ENCODE results near the gene KIRREL3.

Gene KIRREL3

DNA sequence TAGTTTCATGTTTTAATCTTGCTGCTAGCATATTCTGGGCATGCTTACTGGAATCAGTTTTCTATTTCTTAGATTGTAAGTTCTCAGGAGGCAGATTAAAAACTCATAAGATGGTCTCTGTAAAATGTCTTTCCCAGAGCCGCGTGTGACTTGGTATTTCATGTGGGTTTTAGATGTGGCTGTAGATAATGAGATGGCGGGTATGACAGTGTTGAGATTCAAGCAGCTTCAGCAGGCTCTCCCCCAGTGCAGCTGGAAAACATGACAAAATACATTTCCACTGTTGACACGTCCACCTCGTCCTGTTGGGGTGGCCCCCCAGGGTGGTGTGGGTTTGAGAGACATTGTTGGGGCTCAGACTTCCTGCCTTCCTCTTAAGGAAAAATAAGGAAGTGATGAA lies 106.8 kb downstream of the KIRREL3 start:
- TF ChIP-seq, protein P1, sequence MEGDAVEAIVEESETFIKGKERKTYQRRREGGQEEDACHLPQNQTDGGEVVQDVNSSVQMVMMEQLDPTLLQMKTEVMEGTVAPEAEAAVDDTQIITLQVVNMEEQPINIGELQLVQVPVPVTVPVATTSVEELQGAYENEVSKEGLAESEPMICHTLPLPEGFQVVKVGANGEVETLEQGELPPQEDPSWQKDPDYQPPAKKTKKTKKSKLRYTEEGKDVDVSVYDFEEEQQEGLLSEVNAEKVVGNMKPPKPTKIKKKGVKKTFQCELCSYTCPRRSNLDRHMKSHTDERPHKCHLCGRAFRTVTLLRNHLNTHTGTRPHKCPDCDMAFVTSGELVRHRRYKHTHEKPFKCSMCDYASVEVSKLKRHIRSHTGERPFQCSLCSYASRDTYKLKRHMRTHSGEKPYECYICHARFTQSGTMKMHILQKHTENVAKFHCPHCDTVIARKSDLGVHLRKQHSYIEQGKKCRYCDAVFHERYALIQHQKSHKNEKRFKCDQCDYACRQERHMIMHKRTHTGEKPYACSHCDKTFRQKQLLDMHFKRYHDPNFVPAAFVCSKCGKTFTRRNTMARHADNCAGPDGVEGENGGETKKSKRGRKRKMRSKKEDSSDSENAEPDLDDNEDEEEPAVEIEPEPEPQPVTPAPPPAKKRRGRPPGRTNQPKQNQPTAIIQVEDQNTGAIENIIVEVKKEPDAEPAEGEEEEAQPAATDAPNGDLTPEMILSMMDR (conservative IDR thresholded peaks at IDR 0.05): no peak
- TF ChIP-seq ZFX (IDR thresholded peaks at IDR 0.05): no peak
- H3K27ac ChIP-seq: no peak overlapping the region

DNA sequence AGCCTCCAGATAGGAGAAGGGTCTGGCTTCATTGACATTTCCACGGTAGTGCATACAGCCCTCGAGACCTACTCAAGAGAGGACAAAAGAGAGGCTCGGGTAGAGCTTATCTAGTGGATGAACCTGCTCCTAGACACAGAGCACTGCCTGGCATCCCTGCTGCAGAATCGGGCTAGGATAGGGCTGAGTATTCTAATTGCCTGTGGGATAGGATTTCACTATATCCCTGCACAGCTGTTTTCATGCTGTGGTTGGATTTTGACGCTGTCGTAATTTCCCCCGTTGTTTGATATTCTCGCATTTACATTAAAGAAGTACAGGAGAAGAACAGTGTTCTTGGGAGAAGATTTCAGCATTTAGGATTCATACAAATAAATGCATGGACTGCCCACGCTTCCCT lies 107.8 kb downstream of the KIRREL3 start:
- TF ChIP-seq, protein P1 (conservative IDR thresholded peaks at IDR 0.05): no peak
- TF ChIP-seq ZFX (IDR thresholded peaks at IDR 0.05): no peak
- H3K27ac ChIP-seq: no peak overlapping the region

DNA sequence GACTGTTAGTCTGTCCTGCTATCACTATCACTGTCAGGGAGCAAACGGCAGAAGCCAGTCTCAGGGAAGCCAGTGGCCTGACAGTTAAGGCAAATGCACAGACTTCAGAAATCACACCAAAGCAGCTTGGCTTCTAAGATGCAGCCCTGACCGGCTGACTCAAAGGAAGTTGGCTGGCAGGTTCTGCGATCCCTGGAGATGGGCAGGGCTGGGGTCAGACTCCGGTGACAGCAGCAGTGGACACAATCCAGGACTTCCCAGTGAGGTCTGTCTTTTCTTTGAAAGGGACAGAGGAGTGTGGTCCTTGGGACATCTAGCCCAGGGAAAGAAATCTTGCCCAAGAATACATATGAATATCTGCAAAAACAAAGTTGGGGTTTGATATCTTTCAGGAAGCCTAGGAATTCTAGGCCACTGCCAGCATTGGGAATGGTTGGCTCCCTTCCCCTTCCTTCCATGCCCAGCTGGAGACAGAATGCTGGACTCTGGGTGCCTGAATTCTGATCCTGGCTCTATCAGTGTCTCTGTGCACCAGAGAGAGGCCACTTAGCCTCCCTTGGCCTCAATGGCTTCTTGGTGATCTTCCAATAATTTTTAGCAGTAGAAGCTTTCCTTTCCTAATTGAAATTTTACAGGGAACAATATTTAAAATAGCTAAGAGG lies 108.9 kb downstream of the KIRREL3 start:
- no peak overlapping the region for H3K27ac ChIP-seq
- TF ChIP-seq, protein P1 (conservative IDR thresholded peaks at IDR 0.05): no peak
- no peak for TF ChIP-seq ZFX (IDR thresholded peaks at IDR 0.05)

DNA sequence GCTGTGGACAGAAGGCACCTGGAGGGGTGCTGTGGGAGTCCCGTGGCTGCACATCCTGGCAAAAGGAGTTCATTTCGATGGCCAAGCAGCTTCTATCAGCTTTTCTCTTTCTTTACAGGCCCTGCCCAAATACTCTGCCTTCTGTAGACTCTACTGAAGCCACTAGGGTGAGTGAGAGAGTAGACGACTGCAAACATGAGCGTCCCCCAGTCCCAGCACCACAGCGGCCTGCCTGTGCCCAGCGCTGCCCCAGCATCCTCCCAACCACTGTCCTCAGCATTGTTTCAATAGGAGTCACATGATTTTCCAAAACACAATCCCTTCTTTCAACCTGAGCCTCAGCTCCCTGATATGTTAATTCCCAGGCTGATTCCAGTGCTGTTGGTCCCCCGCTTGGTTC lies 110.0 kb downstream of the KIRREL3 start:
- H3K27ac ChIP-seq: no peak overlapping the region
- TF ChIP-seq, protein P1 (conservative IDR thresholded peaks at IDR 0.05): no peak
- TF ChIP-seq ZFX (IDR thresholded peaks at IDR 0.05): no peak

DNA sequence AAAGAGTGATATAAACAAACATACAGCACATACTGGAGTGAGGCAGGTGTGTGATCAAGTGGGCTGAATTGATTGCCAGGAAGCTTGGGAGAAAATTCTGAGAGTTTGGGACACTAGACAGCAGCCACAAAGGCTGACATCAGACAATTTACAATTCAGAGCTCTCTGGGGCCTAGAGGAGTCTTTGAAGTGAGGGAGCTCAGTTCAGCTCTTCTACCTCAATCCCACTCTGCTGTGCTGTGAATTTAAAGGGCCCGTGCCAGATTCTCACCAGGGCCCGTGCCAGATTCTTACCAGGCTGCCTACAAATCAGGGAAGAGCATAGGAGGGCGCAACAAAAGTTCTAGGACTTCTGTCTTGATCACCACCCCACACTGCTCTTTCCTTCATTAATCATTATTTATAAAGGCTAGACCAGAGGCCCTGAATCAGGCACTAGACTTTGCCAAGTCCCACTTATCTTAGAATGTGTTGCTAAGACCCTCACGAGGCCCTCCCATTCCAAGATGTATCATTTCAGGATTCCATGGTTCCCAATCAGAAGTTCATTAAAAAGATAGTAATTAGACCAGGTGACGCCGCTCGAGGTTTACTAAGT lies 112.4 kb downstream of the KIRREL3 start:
- no peak overlapping the region for H3K27ac ChIP-seq
- TF ChIP-seq, protein P1 (conservative IDR thresholded peaks at IDR 0.05): no peak
- TF ChIP-seq ZFX (IDR thresholded peaks at IDR 0.05): no peak

DNA sequence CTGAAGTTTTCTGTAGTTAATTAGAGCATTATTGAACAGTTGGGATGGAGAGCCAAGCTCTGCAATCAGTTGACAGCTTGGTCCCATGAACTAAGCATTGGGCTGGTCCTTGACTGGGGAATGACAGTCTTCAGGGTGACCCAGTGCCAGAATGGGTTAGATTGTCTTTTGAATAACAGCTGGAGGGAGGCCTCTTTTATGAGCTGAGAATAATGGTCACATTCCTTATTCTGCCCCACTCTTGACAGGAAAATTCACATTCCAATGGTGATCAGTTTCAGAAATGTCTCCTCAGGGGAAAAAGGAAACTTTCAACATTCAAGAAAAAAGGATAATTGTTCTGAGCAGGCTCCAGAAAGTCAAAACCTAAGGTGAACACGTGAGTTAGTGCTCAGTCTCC lies 113.9 kb downstream of the KIRREL3 start:
- no peak overlapping the region for H3K27ac ChIP-seq
- TF ChIP-seq, protein P1 (conservative IDR thresholded peaks at IDR 0.05): no peak
- no peak for TF ChIP-seq ZFX (IDR thresholded peaks at IDR 0.05)

DNA sequence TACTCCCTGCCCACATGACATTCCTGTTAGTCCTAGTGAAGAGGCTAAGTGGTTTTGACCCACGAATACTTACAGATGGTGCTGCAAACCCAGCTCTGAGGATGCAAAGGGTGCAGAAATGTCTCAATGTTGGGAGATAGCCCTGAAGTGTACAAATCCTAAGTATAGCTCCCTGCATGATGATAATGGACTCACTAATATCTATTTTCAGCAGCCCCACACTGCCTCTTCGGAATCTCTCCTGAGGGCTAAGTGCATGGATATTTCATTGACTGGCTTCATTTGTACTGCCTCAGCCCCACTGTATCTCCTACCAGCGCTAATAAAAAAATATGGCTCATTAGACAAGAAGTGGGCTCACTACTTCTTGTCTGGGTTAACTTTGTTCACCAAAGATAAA lies 114.5 kb downstream of the KIRREL3 start:
- H3K27ac ChIP-seq: no peak overlapping the region
- TF ChIP-seq, protein P1 (conservative IDR thresholded peaks at IDR 0.05): no peak
- no peak for TF ChIP-seq ZFX (IDR thresholded peaks at IDR 0.05)
